COLO668 (cell line): ENCODE measurements around the gene TMEM108.

Experiments
- DNase-seq: peaks from one replicate; lab custom pipeline; 2025; ENCODE audit not compliant: unreplicated experiment; lab: John Stamatoyannopoulos, UW

TMEM108 gene

GRCh38 chr3:133115176-133115575, 77.0 kb downstream of the TMEM108 start:
- no peak for DNase-seq

DNA sequence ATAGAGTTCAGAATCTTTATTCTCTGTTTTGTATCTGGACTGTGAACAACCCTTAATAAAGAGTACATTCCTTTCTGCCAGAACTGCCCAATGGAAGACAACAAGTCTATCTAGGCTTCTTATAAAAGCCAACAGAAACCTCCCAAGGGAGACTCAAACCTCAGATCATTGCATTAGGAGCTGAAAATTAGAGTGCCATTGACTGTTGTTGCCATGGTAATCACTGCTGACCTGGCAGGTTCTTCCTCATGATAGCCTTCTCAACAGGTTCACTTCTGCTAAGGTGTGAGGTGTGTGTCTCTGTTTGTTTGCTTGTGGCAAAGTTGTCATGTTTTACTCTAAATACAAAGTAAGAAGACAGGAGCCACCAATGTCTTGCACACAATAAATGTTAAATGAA, 79.2 kb downstream of the TMEM108 start:
- peak; percentile 6 for DNase-seq

DNA sequence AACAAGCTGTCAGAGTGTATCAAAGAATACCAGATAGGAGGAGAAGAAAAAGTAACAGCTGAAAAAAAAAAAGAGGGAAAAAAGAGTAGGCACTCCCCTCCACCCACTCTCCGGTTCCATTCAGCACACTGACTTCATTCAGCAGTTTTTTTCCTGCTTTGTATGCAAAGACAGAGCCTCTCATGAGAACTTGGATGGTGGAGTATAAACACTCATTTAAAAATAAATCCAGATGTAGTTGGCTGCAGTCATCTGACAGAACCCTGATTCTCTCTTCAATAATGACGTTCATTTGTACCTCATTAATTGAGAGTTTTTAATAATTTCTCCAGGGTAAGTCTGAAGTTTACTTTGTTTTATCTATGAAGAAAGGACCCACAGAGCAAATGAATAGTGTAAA, 81.0 kb downstream of the TMEM108 start:
- no peak for DNase-seq

DNA sequence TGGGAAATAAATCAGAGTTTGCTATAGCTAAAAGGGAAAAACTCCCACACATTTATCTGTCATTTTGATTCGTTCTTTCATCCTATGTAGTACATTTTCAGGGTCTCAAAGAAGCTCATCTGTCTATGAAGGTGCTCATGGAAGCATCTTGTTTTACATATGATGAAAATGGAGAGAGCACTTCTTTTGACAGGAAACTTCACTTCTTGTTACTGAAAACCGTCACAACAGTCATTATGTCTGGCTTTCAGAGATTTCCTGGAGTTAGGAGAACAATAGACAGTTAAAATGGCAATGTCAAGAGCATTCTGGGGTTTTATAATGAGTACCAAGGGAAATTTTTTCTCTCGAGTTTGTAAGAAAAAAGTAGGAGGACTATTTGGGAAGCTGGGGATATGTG, 83.3 kb downstream of the TMEM108 start:
- DNase-seq = no peak

DNA sequence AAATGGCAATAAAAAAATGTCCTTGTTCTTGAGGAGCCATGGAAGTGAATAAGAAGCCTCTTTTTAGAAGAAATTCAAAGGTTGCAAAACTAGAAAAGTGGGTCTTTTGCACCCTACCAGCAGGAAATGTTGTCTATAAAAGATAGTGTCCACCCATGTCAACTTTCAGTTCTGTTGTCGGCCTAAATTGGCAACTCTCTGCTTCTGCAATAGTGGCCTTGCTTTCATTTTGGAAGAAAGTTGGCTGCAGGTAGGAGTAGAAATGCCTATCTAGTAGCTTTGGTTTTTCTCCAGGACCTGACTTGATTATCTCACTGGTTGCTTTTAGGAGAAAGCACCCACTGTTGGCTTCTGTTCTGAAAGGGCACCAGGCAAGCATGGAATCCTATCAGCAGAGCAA, 85.4 kb downstream of the TMEM108 start:
- DNase-seq = no peak

DNA sequence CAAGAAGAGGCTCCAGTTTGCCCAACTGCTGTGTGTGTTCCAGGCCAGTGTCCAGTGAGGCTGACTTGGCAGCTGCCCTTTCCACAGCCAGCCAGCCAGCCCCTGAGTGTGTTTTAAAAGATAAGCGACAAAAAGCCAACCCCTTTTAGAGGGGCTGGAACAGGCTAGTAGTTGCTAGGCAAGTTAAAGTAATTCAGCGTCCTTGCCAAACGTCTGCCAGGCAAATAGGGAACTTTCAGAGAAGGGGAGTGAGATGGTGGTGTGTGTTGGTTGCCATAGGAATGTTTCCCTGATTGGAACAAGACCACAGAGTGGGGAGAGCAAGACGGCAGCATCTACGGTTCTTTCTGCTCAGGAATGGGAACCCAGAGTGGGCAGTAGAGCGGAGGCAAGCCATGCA, 86.3 kb downstream of the TMEM108 start:
- DNase-seq = no peak

DNA sequence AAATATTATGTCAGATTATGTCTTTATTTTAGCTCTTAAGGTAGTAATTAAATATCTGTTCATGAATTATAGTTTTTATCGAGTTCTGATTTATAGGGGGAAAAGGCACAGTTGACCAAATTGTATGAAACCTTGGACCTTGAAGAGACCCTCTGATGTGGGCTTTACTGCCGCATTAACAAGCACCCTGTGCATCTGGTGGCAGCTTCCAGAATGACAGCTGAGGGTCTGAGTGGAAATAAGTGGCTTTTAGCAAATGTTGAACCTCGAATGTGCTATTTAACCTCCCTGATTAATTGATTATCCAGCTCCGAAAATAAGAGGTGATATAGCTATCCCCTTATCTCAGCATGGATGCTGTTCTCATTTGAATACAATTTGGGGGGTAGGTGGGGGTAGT, 87.0 kb downstream of the TMEM108 start:
- DNase-seq = no peak

DNA sequence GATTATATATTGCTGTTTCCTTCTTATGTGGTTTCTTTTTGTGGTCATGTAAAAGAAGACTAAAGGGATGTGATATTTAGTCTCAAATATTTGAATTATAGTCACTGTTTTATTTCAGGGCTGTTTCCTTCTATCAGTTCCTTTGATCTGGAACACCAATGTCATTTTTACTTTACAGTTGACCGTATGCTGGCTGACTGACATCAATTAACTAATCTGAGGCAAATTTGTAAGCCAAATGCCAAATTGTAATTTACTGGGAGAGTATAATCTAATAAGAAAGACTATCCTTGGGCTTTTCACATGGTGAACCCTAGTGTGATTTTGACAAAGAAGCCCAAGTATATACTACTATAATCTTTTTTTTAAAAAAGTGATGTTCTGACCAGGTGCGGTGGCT, 87.6 kb downstream of the TMEM108 start:
- DNase-seq = no peak

GRCh38 chr3:133127381-133127780, 89.2 kb downstream of the TMEM108 start:
- DNase-seq = no peak

DNA sequence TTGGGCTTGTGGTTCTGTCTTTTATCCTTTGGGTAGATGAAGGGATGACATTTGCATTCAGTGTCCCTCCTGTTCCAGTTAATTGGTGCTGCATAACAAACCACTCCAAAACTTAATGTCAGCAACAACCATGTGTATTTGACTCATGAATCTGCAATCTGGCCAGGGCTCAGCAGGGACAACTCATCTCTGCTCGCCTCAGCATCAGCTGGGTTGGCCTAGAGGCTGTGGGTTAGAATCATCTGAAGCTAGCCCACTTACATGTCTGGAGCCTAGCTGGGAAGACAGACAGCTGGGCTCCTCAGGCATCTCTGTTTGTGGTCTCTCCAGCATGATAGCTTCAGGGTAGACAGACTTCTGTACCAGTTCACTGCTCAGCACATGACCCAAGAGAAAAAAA, 92.0 kb downstream of the TMEM108 start:
- no peak for DNase-seq

DNA sequence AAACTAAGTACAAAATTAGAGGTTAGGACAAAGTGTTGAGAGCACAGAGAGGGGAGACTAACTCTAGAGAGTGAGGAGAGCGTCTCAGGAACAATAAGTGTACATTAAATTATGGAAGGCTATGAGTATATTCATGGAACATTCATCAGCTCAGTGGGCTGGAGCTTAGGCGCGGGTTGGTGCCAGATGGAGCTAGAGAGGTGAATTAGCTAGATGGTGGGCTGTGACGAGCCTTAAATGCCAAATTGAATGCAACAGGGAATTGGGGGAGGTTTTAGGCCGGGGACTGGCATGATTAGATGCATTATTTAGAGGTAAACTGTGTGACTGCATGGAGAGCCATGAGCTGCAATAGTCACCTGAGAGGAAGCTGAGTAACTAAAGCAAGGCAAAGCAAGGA, 97.1 kb downstream of the TMEM108 start:
- no peak for DNase-seq

DNA sequence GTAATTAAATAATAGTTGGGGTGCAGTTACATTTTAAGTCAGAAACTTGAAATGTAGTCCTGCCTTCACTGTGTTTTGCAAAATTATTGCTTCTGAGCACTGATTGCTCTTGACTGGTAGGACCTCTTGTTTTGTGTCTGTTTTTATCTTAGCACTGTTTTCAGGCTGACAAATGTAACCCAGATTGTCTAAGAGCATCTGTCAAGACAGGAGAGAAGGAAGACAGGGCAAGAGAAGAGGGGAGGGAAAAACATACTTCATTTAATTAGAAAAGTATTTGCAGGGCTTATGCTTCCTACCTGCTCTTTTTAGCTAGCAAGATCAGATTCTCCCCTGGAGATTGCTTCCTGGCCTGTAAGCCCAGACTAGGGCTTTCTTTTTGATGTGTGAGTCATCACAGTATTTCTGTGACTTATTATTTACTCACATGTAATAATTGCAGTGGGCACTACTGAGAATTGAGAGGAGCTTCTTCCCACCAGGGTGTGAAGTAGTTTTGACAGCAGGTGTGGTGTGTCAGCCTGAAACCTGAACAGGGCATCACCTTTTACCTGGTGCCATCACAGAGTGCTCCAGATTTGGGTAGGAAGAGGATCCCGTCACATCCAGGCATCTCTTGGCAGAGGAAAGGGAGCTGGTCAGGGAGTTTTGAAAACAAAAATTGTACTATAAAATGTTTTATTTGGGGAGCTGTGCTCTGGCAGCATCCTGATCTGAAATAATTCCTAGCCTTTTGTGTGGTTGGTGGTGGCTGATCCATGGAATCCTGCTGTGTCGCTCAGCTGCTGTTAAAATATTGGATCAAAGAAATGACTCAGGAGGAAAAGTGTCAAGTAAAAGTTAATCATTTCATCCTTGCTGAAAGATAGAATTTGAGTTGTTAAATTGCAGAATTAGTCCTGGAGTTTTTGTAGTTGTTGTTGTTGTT, 98.2 kb downstream of the TMEM108 start:
- DNase-seq = peak; percentile 48

- no peak for DNase-seq
Measured at GRCh38 chr3:133137042-133137996, 99.1 kb downstream of the TMEM108 start.

DNA sequence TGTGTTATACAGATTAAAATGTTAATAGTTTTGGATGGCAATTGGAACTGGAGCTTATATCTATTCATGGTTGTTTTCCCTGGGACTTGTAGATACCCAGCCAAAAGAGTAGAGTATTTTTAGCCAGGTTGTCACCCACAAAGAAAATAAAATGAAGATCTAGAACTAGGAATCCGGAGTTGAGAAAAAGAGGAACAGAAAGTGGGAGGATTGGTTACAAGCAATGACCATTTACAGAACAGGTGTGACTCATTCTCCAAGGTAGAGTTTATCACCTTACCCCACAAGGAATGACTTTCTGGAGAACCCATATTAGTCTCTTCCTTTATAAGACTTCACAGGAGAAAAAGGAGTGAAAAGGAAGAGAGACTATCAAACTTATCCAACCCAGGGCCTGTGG, 99.8 kb downstream of the TMEM108 start:
- no peak for DNase-seq

DNA sequence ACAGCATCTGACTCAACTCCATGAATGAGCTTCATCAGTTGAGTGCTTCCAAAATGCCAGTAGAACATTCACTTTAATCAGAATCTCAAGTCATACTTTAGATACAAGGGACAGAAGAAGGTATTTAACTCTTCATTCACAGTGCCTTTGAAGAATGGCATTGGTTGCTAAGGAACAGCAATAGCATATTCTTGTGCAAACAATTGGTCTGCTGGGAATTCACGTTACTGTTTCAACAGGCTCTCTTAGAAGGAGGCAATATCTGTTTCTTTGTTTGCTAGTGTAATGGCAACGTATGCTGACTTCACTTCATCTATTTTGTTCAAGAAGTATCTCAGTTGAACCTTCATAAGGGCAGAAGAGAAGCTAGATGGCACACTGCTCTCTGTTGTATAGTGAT, 113.9 kb downstream of the TMEM108 start:
- DNase-seq = peak; percentile 4

DNA sequence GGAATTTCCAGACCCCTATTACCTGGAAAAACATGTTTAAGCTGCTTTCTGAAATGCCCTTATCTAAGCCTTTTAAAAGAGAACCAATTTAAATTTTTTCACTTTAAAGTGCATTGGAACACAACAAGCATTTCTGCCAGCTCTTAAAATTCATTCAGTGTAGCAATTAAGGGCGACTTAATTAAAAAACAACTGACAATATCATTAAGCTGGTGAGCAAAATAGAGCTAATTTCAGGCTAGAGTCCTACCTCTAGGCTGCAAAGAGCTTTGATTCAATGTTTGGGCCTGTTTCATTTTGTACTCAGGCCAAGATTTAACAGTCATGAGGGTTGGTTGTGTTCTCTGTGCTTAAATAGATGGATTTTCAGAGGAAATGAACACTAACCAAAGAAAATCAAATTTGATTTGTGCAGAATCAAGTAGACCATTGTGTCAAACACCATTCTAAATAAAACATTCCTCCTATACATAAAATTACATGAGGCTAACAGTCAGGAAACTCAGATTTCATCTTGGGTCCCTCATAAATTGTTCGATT, 114.6 kb downstream of the TMEM108 start:
- DNase-seq = no peak

DNA sequence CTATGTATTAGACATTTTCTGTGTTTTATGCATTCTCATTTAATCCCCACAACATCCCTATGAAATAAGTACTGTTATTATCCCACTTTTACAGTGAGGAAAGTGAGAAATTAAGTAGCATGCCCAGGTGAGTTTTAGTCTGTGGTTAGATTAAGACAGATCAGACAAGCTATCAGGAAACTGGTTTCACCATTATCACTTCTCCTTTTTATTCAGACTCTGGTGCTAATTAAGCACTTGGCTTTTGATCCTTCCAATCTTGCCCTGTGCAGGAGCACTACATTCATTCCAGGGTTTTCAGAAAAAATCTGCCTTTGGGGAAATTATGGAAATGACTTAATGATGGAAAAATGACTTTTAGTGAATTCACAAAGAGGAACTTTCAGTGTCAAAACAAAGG, 115.2 kb downstream of the TMEM108 start:
- DNase-seq = no peak

DNA sequence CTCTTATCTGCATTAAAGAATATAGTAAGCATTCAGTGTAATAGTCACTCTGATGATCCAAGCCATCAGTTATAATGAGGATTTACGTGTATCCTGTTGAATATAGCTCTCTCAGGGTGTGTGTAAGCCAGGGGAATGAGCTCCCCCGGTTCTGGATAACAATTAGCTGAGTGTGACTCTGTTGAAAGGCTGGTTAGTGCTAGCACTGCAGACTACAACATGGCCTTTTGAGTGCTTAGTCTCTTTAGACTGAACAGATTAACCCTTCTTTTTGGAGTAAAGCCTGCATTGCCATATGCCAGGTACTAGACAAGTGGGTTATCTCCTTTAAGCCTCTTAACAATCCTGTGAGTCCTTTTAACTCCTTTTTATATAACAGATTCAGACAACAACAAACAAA, 119.5 kb downstream of the TMEM108 start:
- DNase-seq = no peak

- no peak for DNase-seq
Measured at GRCh38 chr3:133158686-133159085, 120.5 kb downstream of the TMEM108 start.

DNA sequence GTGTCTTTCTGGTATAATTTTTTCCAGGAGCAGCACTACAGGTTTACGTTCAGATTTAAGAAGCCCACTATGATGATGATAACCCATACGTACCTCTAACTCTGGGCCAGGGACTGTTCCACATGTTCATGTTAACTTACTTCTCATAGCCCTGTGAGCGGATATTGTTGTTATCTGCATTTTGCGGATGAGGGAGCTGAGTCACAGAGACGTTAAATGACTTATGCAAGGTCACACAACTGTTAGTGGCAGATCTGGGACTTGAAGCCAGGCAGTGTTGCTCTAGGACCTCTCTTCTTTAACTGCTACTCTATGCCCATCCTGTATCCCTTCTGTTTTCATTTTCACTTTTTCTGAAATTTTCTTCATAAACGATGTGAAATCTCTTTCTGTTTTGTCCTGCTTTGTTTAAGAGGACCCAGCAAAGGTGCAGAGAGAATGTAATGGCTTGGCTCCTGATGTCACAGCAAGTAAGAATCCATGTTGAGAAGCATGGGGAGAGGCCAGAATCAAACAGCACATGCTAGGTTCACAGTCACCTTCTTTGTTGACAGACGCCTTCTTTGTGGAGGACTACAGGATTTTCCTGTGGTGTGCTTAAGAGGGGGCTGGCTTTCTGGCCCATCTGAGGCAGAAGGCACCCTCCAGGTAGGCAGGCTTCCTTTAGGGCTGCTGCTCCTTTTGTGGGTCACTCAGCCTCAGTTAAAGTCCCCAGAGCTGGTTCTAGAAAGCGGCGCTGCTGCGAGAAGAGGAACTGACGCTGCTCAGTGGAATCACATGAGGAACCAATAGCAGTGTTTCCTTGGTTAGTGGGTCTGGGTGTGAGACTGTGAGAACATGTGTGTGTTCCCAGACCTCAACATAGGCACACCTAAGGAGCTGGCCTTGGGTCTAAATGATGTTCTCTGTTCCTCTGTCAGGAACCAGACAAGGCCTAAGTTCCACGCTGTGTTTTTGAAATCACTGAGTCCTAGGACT, 121.6 kb downstream of the TMEM108 start:
- DNase-seq = no peak
